Stimulated activated CD8-positive, alpha-beta memory T cell treated with anti-CD3 and anti-CD28 coated beads, Interleukin-4, amount 100 ng/mL, for 4 hours (primary cell): ENCODE results near the gene BTG2.

ENCODE experiments used
- DNase-seq, 2 donors: peaks; one replicate each; pipeline ENCODE4 v3.0.0-alpha.2; 2020; ENCODE audit warnings: low read depth in 2 of 2, low spot score in 1 of 2

The BTG2 gene

GRCh38 chr1:203316626-203317093, 11.3 kb downstream of the BTG2 start:
- DNase-seq, result no peak

GRCh38 chr1:203317429-203318228, 12.3 kb downstream of the BTG2 start:
- no peak for DNase-seq

- no peak for DNase-seq
Observed at GRCh38 chr1:203318229-203318517, 12.9 kb downstream of the BTG2 start.

- no peak for DNase-seq
Observed at GRCh38 chr1:203320591-203321272, 15.4 kb downstream of the BTG2 start.

GRCh38 chr1:203321273-203322052, 16.1 kb downstream of the BTG2 start:
- DNase-seq, result no peak

- no peak for DNase-seq
Observed at GRCh38 chr1:203322500-203323179, 17.3 kb downstream of the BTG2 start.

GRCh38 chr1:203323587-203323986, 18.3 kb downstream of the BTG2 start:
- DNase-seq, result no peak

- no peak for DNase-seq
Observed at GRCh38 chr1:203324105-203325025, 19.0 kb downstream of the BTG2 start.

- no peak for DNase-seq
Observed at GRCh38 chr1:203325026-203325417, 19.7 kb downstream of the BTG2 start.

GRCh38 chr1:203325418-203326091, 20.2 kb downstream of the BTG2 start:
- no peak for DNase-seq

GRCh38 chr1:203326830-203327683, 21.7 kb downstream of the BTG2 start:
- DNase-seq, result peak; percentile 83 to 87

- no peak for DNase-seq
Observed at GRCh38 chr1:203327684-203328457, 22.6 kb downstream of the BTG2 start.

- no peak for DNase-seq
Observed at GRCh38 chr1:203328714-203329122, 23.4 kb downstream of the BTG2 start.

GRCh38 chr1:203331224-203331623, 25.9 kb downstream of the BTG2 start:
- no peak for DNase-seq

- DNase-seq, result no peak
Observed at GRCh38 chr1:203335503-203335902, 30.2 kb downstream of the BTG2 start.

- no peak for DNase-seq
Observed at GRCh38 chr1:203336097-203336496, 30.8 kb downstream of the BTG2 start.

GRCh38 chr1:203338335-203339036, 33.2 kb downstream of the BTG2 start:
- DNase-seq, result peak in 1 of 2 donors; percentile 35
